Keratinocyte (primary cell): ENCODE measurements around the gene DUSP28. TPM values are rescaled to one million over a fixed set of nuclear protein-coding genes. Genes with fewer than 3 reads are reported as not detected.

Experiments used
- DNase-seq: peaks from one replicate; pipeline ENCODE4 v3.0.0-alpha.2; 2011; ENCODE audit warnings: low read depth, missing footprints, low spot score
- FAIRE-seq: peaks from 2 replicates; lab custom pipeline; 2011; peaks lifted over from hg19 to GRCh38; lab: Jason Lieb, UNC
- H2AFZ ChIP-seq: 2 replicates; pipeline ENCODE4 v1.6.0; 2012; ENCODE audit warnings: low read length, control low read depth, inconsistent platforms; ENCODE audit not compliant: control insufficient read depth
- H3K27ac ChIP-seq: 2 replicates; pipeline ENCODE4 v1.5.1; 2011; ENCODE audit warnings: low read length; ENCODE audit not compliant: control insufficient read depth, insufficient read depth
- H3K27me3 ChIP-seq: 3 replicates; pipeline ENCODE4 v1.6.0; 2011; ENCODE audit warnings: low read length; ENCODE audit not compliant: control insufficient read depth, insufficient read depth; ENCODE audit errors: extremely low read depth
- H3K36me3 ChIP-seq, 2 experiments: 2 replicates in 1 of 2; 3 replicates in 1 of 2; pipeline ENCODE4 v1.5.1; 2011; ENCODE audit warnings: low read length in 2 of 2, mild to moderate bottlenecking in 1 of 2; ENCODE audit not compliant: control insufficient read depth in 2 of 2, insufficient read depth in 2 of 2; ENCODE audit errors: extremely low read depth in 1 of 2
- H3K4me1 ChIP-seq: 3 replicates; pipeline ENCODE4 v1.5.1; 2011; ENCODE audit warnings: low read length; ENCODE audit not compliant: control insufficient read depth, insufficient read depth; ENCODE audit errors: extremely low read depth
- H3K4me2 ChIP-seq: 3 replicates; pipeline ENCODE4 v1.6.0; 2011; ENCODE audit warnings: low read depth, low read length; ENCODE audit not compliant: control insufficient read depth, insufficient read depth; ENCODE audit errors: extremely low read depth
- H3K4me3 ChIP-seq, 3 experiments: fragments of 200-600 bp in 1 of 3; sonication (generic) in 1 of 3; 2 replicates in 2 of 3; 3 replicates in 1 of 3; pipeline ENCODE4 v1.5.1; 2011 to 2016; ENCODE audit warnings: low read length in 3 of 3, mild to moderate bottlenecking in 3 of 3, control low read depth in 2 of 3, inconsistent platforms in 1 of 3, low read depth in 1 of 3, mixed read lengths in 1 of 3, mixed run types in 1 of 3, moderate library complexity in 1 of 3; ENCODE audit not compliant: control insufficient read depth in 2 of 3, insufficient read depth in 2 of 3; ENCODE audit errors: extremely low read depth in 1 of 3
- H3K79me2 ChIP-seq: 2 replicates; pipeline ENCODE4 v1.6.0; 2012; ENCODE audit warnings: low read length; ENCODE audit not compliant: control insufficient read depth, insufficient read depth
- H3K9ac ChIP-seq: 3 replicates; pipeline ENCODE4 v1.6.0; 2011; ENCODE audit warnings: low read length; ENCODE audit not compliant: control insufficient read depth, insufficient read depth; ENCODE audit errors: extremely low read depth
- H3K9me1 ChIP-seq: 3 replicates; pipeline ENCODE4 v1.6.0; 2011; ENCODE audit warnings: low read length; ENCODE audit not compliant: control insufficient read depth, insufficient read depth; ENCODE audit errors: extremely low read depth
- H3K9me3 ChIP-seq: 2 replicates; pipeline ENCODE4 v1.5.1; 2012; ENCODE audit warnings: low read depth, low read length; ENCODE audit not compliant: control insufficient read depth
- H4K20me1 ChIP-seq: 3 replicates; pipeline ENCODE4 v1.6.0; 2011; ENCODE audit warnings: low read length; ENCODE audit not compliant: control insufficient read depth, insufficient read depth; ENCODE audit errors: extremely low read depth
- CTCF ChIP-seq, 3 experiments: IDR thresholded peaks in 1 of 3; conservative IDR thresholded peaks in 1 of 3; optimal IDR thresholded peaks in 1 of 3; 2 replicates in 2 of 3; 3 replicates in 1 of 3; pipeline versions ENCODE3 to v1.5.1; 2011; ENCODE audit warnings: low read length in 3 of 3, mild to moderate bottlenecking in 3 of 3, moderate library complexity in 2 of 3, control low read depth in 1 of 3, inconsistent platforms in 1 of 3; ENCODE audit not compliant: insufficient read depth in 2 of 3; ENCODE audit errors: extremely low read depth in 1 of 3
- EZH2 ChIP-seq: IDR thresholded peaks from one replicate; pipeline ENCODE4 v1.6.1; 2012; ENCODE audit warnings: inconsistent platforms, mild to moderate bottlenecking, low read length, moderate library complexity
- dilution Hi-C: fragments of 300-500 bp; cut with MboI; formaldehyde crosslinking; loops from one replicate; pipeline ENCODE4 v1.7.0; 2020; ENCODE audit warnings: low sequenced_read_pairs; ENCODE audit not compliant: extremely low pct_ligation_motif_present
- polyA plus RNA-seq, 5 experiments: library from polyadenylated mRNA; depleted of rRNA in 3 of 5; stranded (reverse) in 3 of 5; stranded (forward) in 1 of 5; unstranded in 1 of 5; fragments of >200 nt; gene quantifications; 1 replicate in 1 of 5; 2 replicates in 3 of 5; 3 replicates in 1 of 5; pipeline versions ENCODE4 v1.2.1 to v1.2.3, GENCODE V29; 2011 to 2012; ENCODE audit warnings: missing spikeins in 2 of 5, low read depth in 1 of 5, low replicate concordance in 1 of 5

Gene DUSP28
- polyA plus RNA-seq, 1 donor (not counting 4 experiments of a cell fraction or from before 2014, with no cell fraction given): 4.4 TPM

GRCh38 chr2:240574386-240575100 is 14.4 kb downstream of the DUSP28 start:
- dilution Hi-C loops: no loop called here
- Histone ChIP-seq H3K27ac (no peak overlapping the region), H3K9ac (no peak overlapping the region), H3K9me3 (no peaks in the 10 kb centered on the region), H3K4me2 (no peak overlapping the region), H3K4me1 (peaks cover 11% of the 10 kb centered on the region), H3K9me1 (peaks cover 4% of the 10 kb centered on the region), H3K79me2 (peaks cover 2% of the 10 kb centered on the region), H2AFZ (no peak overlapping the region), H4K20me1 (peaks cover 11% of the 10 kb centered on the region), H3K4me3 (no peak overlapping the region), H3K36me3 (peaks cover 4 to 11% of the 10 kb centered on the region in 2 experiments), H3K27me3 (no peaks in the 10 kb centered on the region)
- TF ChIP-seq CTCF (optimal IDR thresholded peaks at IDR 0.05 in 1 of 3, IDR thresholded peaks at IDR 0.05 in 1 of 3, conservative IDR thresholded peaks at IDR 0.05 in 1 of 3; ENCODE audit: extremely low read depth in 1 of 3, insufficient read depth in 2 of 3, low read length in 3 of 3): no peak
- TF ChIP-seq EZH2: no peak
- DNase-seq (no peak), FAIRE-seq (no peak)

- TF ChIP-seq EZH2 (no peak), CTCF (optimal IDR thresholded peaks at IDR 0.05 in 1 of 3, IDR thresholded peaks at IDR 0.05 in 1 of 3, conservative IDR thresholded peaks at IDR 0.05 in 1 of 3; ENCODE audit: extremely low read depth in 1 of 3, insufficient read depth in 2 of 3, low read length in 3 of 3) (no peak)
- H3K27ac ChIP-seq: no peak overlapping the region
- dilution Hi-C loops: no loop called here
- peaks cover 14% of the 10 kb centered on the region for H4K20me1 ChIP-seq
- no peak overlapping the region for H3K9ac ChIP-seq
- peaks cover 4 to 11% of the 10 kb centered on the region in 2 experiments for H3K36me3 ChIP-seq
- no peak overlapping the region for H2AFZ ChIP-seq
- peaks cover 5% of the 10 kb centered on the region for H3K9me1 ChIP-seq
- no peak overlapping the region for H3K4me3 ChIP-seq
- no peak overlapping the region for H3K4me2 ChIP-seq
- no peak for DNase-seq
- no peaks in the 10 kb centered on the region for H3K9me3 ChIP-seq
- no peak for FAIRE-seq
- peaks cover 15% of the 10 kb centered on the region for H3K4me1 ChIP-seq
- peaks cover 2% of the 10 kb centered on the region for H3K79me2 ChIP-seq
- H3K27me3 ChIP-seq: no peaks in the 10 kb centered on the region
These were observed 15.2 kb downstream of the DUSP28 start for GRCh38 chr2:240575101-240575965.
